T1000 (cell line): ENCODE measurements around the gene SORCS1.
"Not testable (repeated sequence)": the region's sequence is repeated elsewhere in the genome, so short reads cannot be mapped to it uniquely, and the experiment has no call there.

Source experiments
- DNase-seq: peaks from one replicate; lab custom pipeline; 2025; ENCODE audit warnings: mixed read lengths; lab: John Stamatoyannopoulos, UW

The SORCS1 gene

GRCh38 chr10:107051769-107052168, 112.7 kb downstream of the SORCS1 start:
- DNase-seq = no peak

GRCh38 chr10:107043461-107043860, 121.0 kb downstream of the SORCS1 start:
- no peak for DNase-seq

DNA sequence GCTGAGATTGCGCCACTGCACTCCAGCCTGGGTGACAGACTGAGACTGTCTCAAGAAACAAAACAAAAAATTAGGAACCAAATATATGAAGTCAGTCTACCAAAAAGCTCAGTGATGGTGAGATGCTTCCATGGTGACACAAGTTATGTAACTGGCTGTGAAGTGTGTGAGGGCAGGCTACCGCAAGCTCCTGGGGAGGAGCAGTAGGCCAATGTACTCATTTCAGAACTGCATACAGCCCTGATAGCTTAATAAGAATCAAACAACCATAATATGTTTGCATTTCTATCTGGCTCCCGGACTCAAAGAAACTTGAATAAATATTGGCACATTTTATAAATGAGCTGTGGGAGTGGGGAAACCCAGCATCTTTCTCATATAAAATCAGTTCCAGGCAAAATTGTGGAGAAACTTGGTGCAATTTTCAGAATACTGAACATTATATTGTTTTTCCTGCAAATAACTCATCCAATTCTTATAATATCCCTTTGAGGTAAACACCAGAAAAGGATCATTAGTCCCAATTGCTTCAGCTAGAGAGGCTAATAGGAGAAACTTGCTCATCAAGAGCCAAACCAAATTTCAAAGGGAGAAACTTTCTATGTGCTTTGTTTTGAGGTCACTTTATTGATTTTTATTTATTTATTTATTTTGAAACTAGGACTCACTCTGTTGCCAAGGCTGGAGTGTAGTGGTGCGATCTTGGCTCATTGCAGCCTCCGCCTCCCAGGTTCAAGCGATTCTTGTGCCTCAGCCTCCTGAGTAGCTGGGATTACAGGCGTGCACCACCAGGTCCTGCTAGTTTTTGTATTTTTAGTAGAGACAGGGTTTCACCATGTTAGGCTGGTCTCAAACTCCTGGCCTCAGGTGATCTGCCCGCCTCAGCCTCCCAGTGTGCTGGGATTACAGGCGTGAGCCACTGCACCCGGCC, 127.0 kb downstream of the SORCS1 start:
- DNase-seq = no peak

DNA sequence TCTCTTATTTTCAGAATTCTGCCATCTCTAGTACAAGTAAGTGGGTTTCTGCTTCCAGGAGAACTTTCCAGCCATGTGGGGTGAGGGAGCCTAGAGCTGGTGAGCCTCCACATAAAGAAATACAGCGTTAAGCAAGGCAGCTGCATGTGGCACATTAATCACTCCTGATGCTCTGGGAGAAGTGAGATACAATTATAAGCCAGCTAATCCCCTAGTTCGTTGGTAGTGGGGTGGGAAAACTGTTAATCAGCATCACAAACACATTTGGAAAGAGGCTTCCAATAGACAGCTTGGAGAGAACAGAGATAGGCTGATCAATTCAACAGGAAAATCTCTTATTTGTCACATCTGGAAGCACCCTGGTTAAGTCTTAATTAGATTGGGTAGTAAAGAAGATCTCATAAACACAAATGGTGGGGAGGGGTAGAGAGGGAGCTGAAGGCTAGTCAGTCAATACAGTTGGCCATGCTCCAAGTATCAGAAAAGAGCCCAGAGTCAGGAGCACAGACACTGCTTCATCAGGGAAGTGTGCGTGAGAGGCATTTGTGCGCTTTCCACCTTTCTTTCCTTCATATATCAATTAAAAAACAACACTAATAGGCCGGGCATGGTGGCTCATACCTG, 130.6 kb downstream of the SORCS1 start:
- DNase-seq = no peak

DNA sequence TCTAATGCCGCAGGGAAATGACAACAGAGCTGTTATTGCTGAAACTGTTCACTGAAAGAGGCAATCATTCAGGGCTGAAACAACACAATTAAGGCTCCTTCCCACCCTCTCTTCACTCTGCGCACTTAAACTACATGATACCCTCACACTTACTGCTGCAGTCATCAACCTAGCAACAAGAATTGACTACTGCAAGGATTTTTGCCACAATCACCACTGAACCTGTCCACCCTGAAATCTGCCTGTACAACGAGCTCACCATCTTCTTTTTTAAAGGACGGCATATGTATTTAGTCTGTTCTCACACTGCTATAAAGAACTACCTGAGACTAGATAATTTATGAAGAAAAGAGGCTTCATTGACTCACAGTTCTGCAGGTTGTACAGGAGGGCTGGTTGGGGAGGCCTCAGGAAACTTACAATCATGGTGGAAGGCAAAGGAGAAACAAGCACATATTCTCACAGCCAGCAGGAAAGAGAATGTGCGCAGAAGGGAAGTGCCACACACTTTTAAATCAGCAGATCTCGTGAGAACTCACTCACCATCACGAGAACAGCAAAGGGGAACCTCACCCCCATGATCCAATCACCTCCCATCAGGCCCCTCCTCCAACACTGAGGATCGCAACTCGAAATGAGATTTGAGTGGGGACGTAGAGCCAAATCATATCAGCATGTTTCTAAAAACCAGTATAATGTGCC, 131.7 kb downstream of the SORCS1 start:
- DNase-seq = no peak

- no peak for DNase-seq
These were observed 132.4 kb downstream of the SORCS1 start for GRCh38 chr10:107031931-107032699.

DNA sequence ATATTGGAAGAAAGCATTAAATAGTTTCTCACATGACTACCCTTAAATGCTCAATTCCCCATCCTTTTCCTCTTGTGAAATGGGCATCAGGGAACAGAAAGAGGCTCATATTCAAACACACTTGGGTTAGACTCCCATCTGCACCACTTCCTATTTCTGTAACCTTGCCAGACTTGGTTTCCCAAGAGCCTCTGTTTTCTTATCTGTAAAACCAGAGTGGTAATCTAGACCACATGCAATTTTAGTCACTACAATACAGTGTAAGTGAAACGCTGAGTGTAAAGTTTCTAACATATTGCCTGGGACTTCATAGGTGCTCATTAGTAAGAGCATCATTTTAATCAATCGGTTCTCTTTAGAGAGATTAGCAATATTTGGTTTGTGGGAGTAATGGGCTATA, 136.3 kb downstream of the SORCS1 start:
- no peak for DNase-seq

DNA sequence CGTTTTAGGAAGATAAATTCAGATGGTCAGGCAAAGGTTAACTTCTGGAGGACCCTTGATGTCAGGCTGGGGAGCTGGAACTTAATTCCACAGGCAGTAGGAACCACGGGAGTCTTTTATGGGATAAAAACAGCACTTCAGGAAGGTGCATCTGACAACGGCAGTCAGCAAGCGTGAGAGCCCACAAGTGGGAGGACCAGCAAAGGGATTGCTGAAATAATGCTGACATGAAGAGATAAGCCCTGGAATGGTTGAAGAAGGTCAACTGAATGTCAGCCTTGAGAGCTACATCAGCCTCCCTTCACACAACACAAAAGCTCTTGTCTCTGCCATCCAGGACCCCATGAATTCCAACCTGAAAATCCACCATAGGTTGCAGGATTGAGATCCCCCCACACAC, 138.8 kb downstream of the SORCS1 start:
- DNase-seq = no peak

GRCh38 chr10:107024033-107024432, 140.5 kb downstream of the SORCS1 start:
- DNase-seq = not testable (repeated sequence)

DNA sequence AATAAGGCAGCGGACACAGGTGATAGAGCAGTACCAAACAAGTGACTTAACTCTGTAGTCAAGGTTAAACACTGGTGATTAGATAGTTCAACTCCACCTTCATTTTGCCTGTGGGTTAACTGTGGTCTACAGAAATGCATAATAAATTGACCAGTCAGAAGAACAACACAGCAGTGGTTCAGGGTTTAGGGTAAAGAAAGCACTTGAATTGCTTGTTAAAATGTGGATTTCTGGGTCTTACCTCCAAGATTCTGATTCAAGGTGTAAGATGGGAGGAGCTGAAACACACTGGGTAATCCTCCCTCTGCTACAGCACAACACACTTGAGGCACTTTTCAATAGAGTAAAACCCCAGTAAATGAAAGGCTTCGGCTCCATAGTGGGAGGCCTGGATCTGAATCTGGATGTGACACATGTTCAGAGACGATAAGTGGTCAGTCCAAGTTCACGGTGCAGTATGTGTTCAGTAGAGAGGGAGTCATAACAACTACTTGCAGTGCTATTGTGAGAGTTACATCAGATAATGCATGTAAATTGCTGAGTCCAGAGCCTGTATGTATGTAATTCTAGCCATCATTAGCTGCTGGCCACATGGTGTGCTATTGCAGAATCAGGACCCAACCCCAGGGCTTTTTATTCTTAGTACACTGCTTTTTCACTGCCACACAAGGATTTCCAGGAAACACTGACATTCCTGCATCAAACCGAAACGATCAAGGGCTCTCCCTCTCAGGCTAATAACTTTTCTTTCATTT, 141.7 kb downstream of the SORCS1 start:
- DNase-seq = no peak

- DNase-seq = no peak
These were observed 145.4 kb downstream of the SORCS1 start for GRCh38 chr10:107019154-107019553.

DNA sequence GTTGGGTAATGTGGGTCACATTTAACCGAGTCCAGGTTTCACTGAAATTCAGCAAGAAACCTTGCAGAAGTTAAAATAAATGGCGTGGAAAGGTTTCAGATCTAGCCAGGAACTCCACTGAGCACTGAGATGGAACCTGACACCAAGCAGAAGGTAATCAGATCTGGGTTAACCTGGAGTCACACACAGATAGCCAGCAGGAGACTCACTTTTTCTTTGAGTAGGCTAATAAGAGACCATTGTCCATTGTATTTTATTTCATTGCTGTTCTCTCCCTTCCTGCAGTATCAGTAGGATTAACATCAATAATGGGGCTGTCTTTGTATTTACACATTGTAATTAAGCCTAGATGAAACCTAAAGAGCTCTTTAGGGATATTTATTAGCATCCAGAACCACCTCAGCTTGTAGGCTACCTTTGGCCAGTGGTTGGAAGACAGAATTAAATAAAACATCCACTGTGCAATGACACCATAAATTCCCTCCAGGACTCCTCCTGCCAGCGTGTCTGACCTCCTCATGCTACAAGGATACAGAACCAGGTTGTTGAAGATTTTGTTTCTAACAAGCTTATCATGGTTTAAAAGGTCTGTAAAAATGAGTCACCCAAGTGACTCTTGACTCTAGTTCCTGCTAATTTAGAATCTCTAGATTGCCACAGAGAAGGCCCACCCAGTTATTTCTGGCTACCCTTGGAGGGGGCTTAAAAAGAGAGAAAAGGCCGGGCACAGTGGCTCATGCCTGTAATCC, 151.1 kb downstream of the SORCS1 start:
- DNase-seq = no peak

DNA sequence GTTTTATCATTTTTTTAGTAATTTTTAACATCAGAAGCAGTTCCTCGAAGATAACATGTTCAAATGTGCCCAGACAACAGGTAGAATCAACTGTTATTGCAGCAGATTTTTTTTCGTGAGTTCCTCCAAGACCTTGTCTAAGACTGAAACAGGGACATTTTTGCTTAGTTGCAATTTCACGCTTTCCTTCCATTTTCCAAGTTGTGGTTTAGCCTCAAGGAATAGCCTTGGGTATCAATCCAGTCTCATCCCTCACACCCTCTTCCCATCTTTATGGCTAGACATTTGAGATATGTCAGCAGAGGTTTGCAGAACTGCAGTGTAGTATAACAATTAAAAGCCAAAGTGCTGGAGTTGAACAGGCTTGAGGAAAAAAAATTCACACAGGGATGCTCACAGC, 152.5 kb downstream of the SORCS1 start:
- DNase-seq = no peak

GRCh38 chr10:107011105-107011504, 153.4 kb downstream of the SORCS1 start:
- DNase-seq = no peak

- DNase-seq = no peak
These were observed 154.0 kb downstream of the SORCS1 start for GRCh38 chr10:107010531-107010930.

- no peak for DNase-seq
These were observed 160.1 kb downstream of the SORCS1 start for GRCh38 chr10:107004362-107004761.

DNA sequence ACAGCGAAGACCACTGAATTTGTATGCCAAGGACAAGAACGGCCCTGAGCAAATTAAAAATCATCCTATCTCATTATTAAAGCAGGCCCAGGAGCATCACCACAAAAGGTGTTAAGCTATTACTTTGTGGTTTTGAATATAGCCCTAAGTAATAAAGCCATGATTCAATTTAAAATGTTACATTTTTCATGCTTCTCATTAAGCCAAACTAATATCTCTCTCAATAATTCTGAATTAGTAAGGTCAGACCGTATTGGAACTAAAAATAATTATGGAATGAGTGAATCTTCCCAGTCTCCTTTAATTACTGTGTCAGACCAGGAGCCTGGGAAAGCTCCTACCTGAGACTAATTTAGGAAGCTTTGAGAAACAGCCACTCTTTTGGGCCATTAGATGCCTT, 162.4 kb downstream of the SORCS1 start:
- DNase-seq = no peak

GRCh38 chr10:106999118-106999707, 165.3 kb downstream of the SORCS1 start:
- no peak for DNase-seq

DNA sequence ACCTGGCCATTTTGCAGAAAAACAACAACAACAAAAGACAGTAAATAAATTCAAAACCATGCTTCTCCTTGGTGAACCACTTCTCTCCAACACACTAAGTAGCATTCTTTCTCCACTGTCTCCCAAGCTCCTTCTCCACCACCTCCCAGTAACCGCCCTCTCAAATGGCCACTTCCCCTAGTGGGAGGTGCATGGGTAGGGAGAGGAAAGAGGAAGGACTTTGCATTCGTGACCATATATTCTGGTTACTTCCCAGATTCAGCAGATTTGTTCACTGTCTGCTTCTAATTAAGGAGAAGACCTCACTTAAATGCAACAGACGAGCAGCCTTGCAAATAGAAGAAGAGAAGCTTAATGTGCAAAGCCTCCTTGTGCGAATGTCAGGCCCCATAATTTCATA, 166.8 kb downstream of the SORCS1 start:
- no peak for DNase-seq

DNA sequence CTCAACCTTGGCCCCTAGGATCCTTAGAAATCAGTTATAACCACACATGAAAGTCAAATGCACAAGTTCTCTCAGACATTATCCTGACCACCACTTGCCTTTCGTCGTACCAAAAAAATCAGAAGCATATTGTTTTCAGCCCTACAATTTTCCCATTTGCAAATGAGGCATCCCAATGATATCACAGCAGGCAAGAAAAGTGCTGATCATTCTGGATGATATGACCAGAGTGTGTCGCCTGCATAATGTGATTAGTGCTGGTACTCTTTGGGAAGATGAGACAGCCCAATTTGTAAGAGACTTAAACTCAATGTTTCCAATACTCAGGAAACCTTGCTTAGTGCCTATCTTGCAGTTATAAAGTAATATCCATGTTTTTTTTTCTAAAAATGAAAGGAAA, 168.0 kb downstream of the SORCS1 start:
- DNase-seq = no peak
